ENCODE data around the gene CDRT4.

Gene CDRT4

DNA sequence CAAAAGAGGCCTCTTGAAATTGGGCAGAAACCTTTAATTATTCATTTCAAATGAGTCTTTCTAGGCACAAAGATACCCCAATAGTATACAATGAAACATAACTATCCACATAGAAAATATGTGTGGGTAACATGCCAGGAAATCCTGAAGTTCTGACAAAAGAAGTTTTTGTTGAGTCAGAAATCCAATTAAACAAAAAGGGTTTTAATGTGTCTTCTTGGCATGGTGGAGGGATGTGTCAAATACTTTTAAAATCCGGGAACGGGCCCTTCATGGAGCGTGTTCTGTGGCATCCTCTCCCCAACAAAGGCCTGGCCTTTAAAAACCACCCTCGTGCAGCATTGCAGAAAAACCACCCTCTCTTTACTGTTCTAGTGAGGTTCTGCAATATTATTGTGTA lies 14.2 kb downstream of the CDRT4 start:
- Histone ChIP-seq H3K27ac (no peak overlapping the region), H3K4me3 (no peak overlapping the region)
- TF ChIP-seq, protein P1, sequence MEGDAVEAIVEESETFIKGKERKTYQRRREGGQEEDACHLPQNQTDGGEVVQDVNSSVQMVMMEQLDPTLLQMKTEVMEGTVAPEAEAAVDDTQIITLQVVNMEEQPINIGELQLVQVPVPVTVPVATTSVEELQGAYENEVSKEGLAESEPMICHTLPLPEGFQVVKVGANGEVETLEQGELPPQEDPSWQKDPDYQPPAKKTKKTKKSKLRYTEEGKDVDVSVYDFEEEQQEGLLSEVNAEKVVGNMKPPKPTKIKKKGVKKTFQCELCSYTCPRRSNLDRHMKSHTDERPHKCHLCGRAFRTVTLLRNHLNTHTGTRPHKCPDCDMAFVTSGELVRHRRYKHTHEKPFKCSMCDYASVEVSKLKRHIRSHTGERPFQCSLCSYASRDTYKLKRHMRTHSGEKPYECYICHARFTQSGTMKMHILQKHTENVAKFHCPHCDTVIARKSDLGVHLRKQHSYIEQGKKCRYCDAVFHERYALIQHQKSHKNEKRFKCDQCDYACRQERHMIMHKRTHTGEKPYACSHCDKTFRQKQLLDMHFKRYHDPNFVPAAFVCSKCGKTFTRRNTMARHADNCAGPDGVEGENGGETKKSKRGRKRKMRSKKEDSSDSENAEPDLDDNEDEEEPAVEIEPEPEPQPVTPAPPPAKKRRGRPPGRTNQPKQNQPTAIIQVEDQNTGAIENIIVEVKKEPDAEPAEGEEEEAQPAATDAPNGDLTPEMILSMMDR (IDR thresholded peaks at IDR 0.05), result no peak
- DNase-seq (ENCODE audit: low spot score), result no peak

DNA sequence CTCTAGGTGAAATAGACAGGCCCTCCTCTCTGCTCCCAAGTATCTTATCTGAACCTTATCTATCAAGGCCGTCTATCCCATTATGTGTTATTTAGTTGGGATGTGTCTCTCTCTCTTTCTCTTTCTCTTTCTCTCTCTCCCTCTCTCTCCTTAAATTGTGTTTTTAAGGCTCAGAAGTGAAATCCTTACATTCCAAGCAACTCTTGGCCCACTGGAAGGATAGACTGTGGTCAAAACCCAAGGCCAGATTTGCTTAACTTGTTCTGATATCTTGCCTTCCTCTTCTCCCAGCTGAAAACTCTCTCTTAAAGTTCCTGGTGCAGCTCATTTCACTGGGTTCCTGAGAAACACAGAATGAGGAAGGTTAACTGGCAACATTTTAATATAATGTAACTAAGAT lies 14.7 kb downstream of the CDRT4 start:
- DNase-seq (ENCODE audit: low spot score), result no peak
- TF ChIP-seq, protein P1 (IDR thresholded peaks at IDR 0.05), result no peak
- H3K27ac ChIP-seq, result no peak overlapping the region
- H3K4me3 ChIP-seq, result no peak overlapping the region

DNA sequence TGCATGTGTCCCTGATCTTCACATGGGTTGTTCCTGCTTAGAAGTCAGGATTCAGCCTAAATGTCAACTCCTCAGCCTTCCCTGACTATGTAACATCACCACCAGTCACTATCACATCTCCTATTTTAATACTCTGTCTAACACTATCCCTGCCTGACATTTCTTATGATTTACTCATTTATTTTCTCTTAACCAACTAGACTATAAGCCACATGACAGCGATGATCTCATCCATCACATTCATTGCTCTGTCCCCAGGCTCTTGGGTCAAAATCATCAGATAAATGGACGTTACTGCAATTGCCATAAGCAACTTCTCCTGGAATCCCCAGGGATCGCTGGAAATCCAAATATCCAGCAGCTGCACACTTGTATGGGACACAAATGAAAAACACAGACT lies 15.7 kb downstream of the CDRT4 start:
- Histone ChIP-seq H3K4me3 (no peak overlapping the region), H3K27ac (no peak overlapping the region)
- DNase-seq (ENCODE audit: low spot score), result no peak
- TF ChIP-seq, protein P1 (IDR thresholded peaks at IDR 0.05), result no peak

DNA sequence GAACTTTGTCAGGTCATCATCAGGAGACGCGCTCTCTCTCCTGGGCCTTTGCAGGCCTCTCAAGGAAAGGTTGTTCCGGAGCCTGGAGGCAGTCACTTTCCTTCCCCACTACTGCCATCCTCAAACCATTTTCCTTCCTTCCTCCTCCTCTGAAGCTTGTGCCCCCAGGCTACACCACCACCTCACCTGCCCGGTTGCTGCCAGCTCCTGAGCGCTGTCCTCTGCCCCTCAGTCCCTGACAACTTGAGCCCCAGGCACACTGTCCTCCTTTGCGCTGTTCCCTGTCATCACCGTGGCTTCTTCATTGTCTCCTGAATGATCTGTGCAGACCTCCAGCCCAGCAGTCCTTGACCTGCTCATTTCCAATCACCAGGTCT lies 18.9 kb downstream of the CDRT4 start:
- Histone ChIP-seq H3K4me3 (no peak overlapping the region), H3K27ac (peak overlapping the region in 1 of 2 donors; percentile 41)
- no peak for DNase-seq (ENCODE audit: low spot score)
- TF ChIP-seq, protein P1 (IDR thresholded peaks at IDR 0.05), result no peak

DNA sequence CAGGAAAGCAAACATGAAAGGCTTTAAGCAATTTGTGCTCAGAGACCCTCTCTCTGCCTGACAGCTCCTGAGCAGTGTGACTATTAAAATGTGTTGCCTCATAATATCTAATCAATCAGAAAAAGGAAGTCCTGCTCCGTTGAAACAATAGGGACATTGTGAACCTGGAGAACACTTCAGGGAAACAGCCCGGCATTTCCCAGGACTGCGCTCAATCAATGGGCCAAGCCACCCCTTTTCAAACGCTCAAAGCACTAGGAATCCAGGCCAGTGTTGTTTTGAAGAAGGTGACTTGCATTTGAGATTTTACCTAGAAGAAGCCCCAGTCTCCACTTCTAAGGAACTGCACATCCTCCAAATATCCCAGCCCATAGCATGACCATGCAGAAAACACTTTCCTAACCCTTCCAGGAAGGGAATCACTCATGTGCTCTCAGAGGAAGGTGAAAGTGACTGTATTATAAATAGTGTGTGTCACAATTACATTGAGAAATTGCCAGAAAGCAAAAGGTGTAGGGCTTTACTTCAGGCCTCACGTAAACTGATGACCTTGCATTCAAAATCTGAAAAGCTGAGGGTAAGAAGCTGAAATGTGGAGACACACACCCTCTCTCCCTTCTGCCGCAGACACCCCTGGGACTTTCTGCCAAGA lies 19.4 kb downstream of the CDRT4 start:
- no peak for DNase-seq (ENCODE audit: low spot score)
- TF ChIP-seq, protein P1 (IDR thresholded peaks at IDR 0.05), result no peak
- peak overlapping the region in 1 of 2 donors; percentile 41 for H3K27ac ChIP-seq
- H3K4me3 ChIP-seq, result no peak overlapping the region

DNA sequence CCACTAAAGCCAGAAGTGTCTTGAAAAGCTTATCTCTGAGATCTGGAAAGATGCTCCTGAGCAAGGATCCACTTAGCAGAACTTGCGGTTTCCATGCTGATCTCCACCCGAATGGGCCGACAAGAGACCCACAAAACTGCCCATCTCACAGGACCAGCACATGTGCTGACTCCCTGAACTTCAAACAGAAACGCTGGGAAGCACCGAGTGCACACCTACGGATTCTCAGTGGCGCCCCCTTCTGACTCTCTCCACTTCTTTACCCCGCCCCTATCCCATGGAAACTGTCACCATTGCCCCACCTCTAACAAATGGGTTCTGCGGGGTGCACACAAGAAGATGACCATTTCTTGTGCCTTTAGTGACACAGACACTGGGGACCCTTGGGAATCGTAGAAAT lies 21.4 kb downstream of the CDRT4 start:
- Histone ChIP-seq H3K27ac (no peak overlapping the region), H3K4me3 (no peak overlapping the region)
- TF ChIP-seq, protein P1 (IDR thresholded peaks at IDR 0.05), result no peak
- no peak for DNase-seq (ENCODE audit: low spot score)

DNA sequence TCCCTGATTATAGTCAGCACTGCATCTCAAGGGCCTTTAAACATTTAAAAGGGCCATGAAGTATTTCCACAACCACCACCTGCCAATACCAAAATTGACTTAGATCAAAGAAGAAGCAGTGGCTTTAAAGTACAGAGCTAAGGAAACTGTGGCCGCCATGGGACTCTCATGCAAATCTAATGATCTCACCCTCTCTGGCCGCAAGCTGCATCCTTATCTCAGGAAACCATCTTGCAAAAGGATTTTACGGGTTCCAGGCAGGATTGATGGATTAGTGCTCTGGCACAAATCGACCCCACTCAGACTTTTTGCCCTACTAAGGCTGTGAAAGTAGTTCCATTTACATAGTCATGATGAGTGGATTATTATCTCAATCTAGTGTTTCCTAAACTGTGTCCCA lies 22.6 kb downstream of the CDRT4 start:
- DNase-seq (ENCODE audit: low spot score), result no peak
- TF ChIP-seq, protein P1 (IDR thresholded peaks at IDR 0.05), result no peak
- no peak overlapping the region for H3K27ac ChIP-seq
- no peak overlapping the region for H3K4me3 ChIP-seq

Data from coronary artery (tissue), 2 donors.